Gastroesophageal sphincter (tissue), 3 donors: ENCODE measurements around the gene CCNK.

Experiments used
- EP300 ChIP-seq: sonication (generic); formaldehyde crosslinking; IDR thresholded peaks from one replicate; pipeline ENCODE4 v1.6.1; 2017; ENCODE audit warnings: antibody characterized with exemption, mild to moderate bottlenecking
- POLR2A ChIP-seq, 2 donors: fragments of 450-650 bp; IDR thresholded peaks; one replicate each; pipeline ENCODE4 v1.6.1; 2017; ENCODE audit warnings: antibody characterized with exemption in 2 of 2, mild to moderate bottlenecking in 2 of 2, moderate library complexity in 1 of 2
- POLR2AphosphoS5 ChIP-seq: sonication (generic); formaldehyde crosslinking; IDR thresholded peaks from one replicate; pipeline ENCODE4 v1.6.1; 2017; ENCODE audit warnings: antibody characterized with exemption
- TF ChIP-seq, protein P1 (sequence below), 4 experiments: fragments of 200-600 bp in 2 of 4; fragments of 450-650 bp in 2 of 4; sonication (generic) in 1 of 4; IDR thresholded peaks; one replicate each; pipeline ENCODE4 v1.5.1; 2017 to 2019; ENCODE audit warnings: antibody characterized with exemption in 4 of 4, mild to moderate bottlenecking in 2 of 4, moderate library complexity in 2 of 4

DNA sequence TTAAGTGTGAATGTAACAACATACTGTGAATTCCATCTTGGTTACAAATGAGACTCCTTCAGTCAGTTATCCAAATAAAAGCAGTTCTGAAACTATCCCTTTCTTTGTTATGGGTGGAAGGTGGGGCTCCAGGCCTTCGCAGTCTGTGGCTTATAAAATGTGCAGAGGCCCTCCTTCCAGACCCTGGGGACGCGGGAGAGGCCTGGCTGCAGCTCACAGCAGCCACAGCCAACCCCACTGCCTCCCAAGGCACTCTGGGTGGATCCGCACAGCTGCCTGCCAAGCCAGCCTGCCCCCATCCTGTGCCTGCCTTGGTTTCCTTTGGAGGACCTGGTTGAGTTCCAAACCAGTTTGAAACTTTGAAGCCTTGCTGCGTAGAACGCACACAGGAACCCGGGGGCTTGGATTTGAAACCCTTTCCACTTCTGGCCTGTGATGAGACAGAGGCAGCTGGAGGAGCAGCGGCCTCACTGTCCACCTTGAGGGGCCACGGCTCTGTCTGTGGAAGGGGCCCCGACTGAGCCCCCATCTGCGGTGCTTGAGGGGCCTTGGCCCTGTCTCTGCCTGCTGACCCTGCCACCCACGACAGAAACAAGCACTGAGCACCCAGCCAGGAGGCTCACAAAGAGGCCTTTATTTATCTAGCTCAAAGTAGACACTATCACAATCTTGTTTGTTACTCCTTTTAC is 30.4 kb downstream of the CCNK start:
- TF ChIP-seq POLR2AphosphoS5 (no peak), POLR2A (IDR thresholded peaks at IDR 0.05) (no peak), EP300 (no peak)
- TF ChIP-seq, protein P1, sequence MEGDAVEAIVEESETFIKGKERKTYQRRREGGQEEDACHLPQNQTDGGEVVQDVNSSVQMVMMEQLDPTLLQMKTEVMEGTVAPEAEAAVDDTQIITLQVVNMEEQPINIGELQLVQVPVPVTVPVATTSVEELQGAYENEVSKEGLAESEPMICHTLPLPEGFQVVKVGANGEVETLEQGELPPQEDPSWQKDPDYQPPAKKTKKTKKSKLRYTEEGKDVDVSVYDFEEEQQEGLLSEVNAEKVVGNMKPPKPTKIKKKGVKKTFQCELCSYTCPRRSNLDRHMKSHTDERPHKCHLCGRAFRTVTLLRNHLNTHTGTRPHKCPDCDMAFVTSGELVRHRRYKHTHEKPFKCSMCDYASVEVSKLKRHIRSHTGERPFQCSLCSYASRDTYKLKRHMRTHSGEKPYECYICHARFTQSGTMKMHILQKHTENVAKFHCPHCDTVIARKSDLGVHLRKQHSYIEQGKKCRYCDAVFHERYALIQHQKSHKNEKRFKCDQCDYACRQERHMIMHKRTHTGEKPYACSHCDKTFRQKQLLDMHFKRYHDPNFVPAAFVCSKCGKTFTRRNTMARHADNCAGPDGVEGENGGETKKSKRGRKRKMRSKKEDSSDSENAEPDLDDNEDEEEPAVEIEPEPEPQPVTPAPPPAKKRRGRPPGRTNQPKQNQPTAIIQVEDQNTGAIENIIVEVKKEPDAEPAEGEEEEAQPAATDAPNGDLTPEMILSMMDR (IDR thresholded peaks at IDR 0.05), result no peak
